WTC11 (cell line): ENCODE data around the gene ATP2A3. TPM values are rescaled to one million over a fixed set of nuclear protein-coding genes. Genes with fewer than 3 reads are reported as not detected.
A peak's percentile ranks its signal among the peaks of the same experiment; 100 is the strongest.

Experiments used
- ATAC-seq: fragments of 200-7000 bp; cut with Tn5 transposase; 2 replicates; pipeline ENCODE4 v1.10.0; 2021; ENCODE audit warnings: mild to moderate bottlenecking, moderate library complexity
- CTCF ChIA-PET: fragments of 300-600 bp; sonication (Branson Sonifier 250); formaldehyde crosslinking; loops from one replicate; lab custom pipeline; 2021; ENCODE audit warnings: antibody characterized with exemption; lab: Charles Lee
- POLR2A ChIA-PET: fragments of 350-600 bp; sonication (Branson Sonifier 250); formaldehyde crosslinking; loops from one replicate; lab custom pipeline; 2021; ENCODE audit warnings: antibody characterized with exemption; lab: Charles Lee
- DNase-seq: peaks from one replicate; pipeline ENCODE4 v3.0.0; 2021; ENCODE audit warnings: low spot score
- H3K27ac Mint-ChIP-seq: 2 replicates; pipeline ENCODE4 v1.8.0; 2021; ENCODE audit warnings: mixed read lengths
- H3K27me3 Mint-ChIP-seq: 2 replicates; pipeline ENCODE4 v1.8.0; 2021; ENCODE audit warnings: low read depth, mild to moderate bottlenecking, moderate library complexity, mixed read lengths
- H3K36me3 Mint-ChIP-seq: 2 replicates; pipeline ENCODE4 v1.8.0; 2021; ENCODE audit warnings: mixed read lengths
- H3K4me1 Mint-ChIP-seq: 2 replicates; pipeline ENCODE4 v1.8.0; 2022; ENCODE audit warnings: mixed read lengths
- H3K4me3 Mint-ChIP-seq: 2 replicates; pipeline ENCODE4 v1.8.0; 2021; ENCODE audit warnings: mild to moderate bottlenecking, moderate library complexity, mixed read lengths
- H3K9me3 Mint-ChIP-seq: 2 replicates; pipeline ENCODE4 v1.8.0; 2021; ENCODE audit warnings: mixed read lengths
- E2F1 ChIP-seq: sonication (generic); formaldehyde crosslinking; IDR thresholded peaks from 2 replicates; pipeline ENCODE4 v1.8.0; 2022; ENCODE audit warnings: mild to moderate bottlenecking, missing genetic modification reagents
- E2F4 ChIP-seq: sonication (generic); formaldehyde crosslinking; IDR thresholded peaks from 2 replicates; pipeline ENCODE4 v1.8.1; 2022; ENCODE audit warnings: low read depth, mild to moderate bottlenecking, moderate library complexity, missing genetic modification reagents, borderline replicate concordance
- ESRRA ChIP-seq: sonication (generic); formaldehyde crosslinking; IDR thresholded peaks from 2 replicates; pipeline ENCODE4 v1.8.1; 2022; ENCODE audit warnings: mild to moderate bottlenecking, missing genetic modification reagents, borderline replicate concordance
- ETV6 ChIP-seq: sonication (generic); formaldehyde crosslinking; IDR thresholded peaks from 2 replicates; pipeline ENCODE4 v1.8.1; 2022; ENCODE audit warnings: mild to moderate bottlenecking, missing genetic modification reagents
- GTF2I ChIP-seq: fragments of 250-450 bp; sonication (Bioruptor Pico); conservative IDR thresholded peaks from 2 replicates; pipeline ENCODE4 v1.4.0; 2021; ENCODE audit warnings: mild to moderate bottlenecking
- IRF1 ChIP-seq: sonication (generic); formaldehyde crosslinking; IDR thresholded peaks from 2 replicates; pipeline ENCODE4 v1.8.0; 2023; ENCODE audit warnings: missing genetic modification reagents
- JUN ChIP-seq: sonication (generic); formaldehyde crosslinking; IDR thresholded peaks from 2 replicates; pipeline ENCODE4 v1.8.0; 2023; ENCODE audit warnings: mild to moderate bottlenecking, missing genetic modification reagents
- NFYB ChIP-seq: sonication (generic); formaldehyde crosslinking; conservative IDR thresholded peaks from 2 replicates; pipeline ENCODE4 v1.8.0; 2022; ENCODE audit warnings: low read depth, missing genetic modification reagents
- ZMAT4 ChIP-seq: fragments of 250-450 bp; sonication (Bioruptor Pico); IDR thresholded peaks from 2 replicates; pipeline ENCODE4 v1.9.0; 2021; ENCODE audit warnings: mild to moderate bottlenecking
- ZNF396 ChIP-seq: fragments of 250-450 bp; sonication (Bioruptor Pico); IDR thresholded peaks from 2 replicates; pipeline ENCODE4 v1.8.0; 2021; ENCODE audit warnings: mild to moderate bottlenecking, moderate library complexity, borderline replicate concordance
- ZNF671 ChIP-seq: fragments of 250-450 bp; sonication (Bioruptor Pico); IDR thresholded peaks from 2 replicates; pipeline ENCODE4 v1.8.0; 2021; ENCODE audit warnings: mild to moderate bottlenecking
- total RNA-seq: library from RNA; stranded (reverse); gene quantifications from 3 replicates; pipeline ENCODE4 v1.2.3, GENCODE V29; 2021
- TF ChIP-seq, protein P1 (sequence below): sonication (generic); formaldehyde crosslinking; IDR thresholded peaks from 2 replicates; pipeline ENCODE4 v1.8.1; 2023; ENCODE audit warnings: mild to moderate bottlenecking, missing genetic modification reagents
- TF ChIP-seq, protein P2 (sequence below): fragments of 250-450 bp; sonication (Bioruptor Pico); IDR thresholded peaks from 2 replicates; pipeline ENCODE4 v1.9.0; 2021; ENCODE audit warnings: mild to moderate bottlenecking, borderline replicate concordance
- TF ChIP-seq, protein P3 (sequence below): fragments of 250-450 bp; sonication (Bioruptor Pico); conservative IDR thresholded peaks from 2 replicates; pipeline ENCODE4 v1.9.0; 2021; ENCODE audit warnings: mild to moderate bottlenecking
- TF ChIP-seq, protein P4 (sequence below): sonication (generic); formaldehyde crosslinking; IDR thresholded peaks from 2 replicates; pipeline ENCODE4 v1.8.1; 2023; ENCODE audit warnings: mild to moderate bottlenecking, missing genetic modification reagents, moderate library complexity
- TF ChIP-seq, protein P5 (sequence below): sonication (generic); formaldehyde crosslinking; conservative IDR thresholded peaks from 2 replicates; pipeline ENCODE4 v1.8.1; 2023; ENCODE audit warnings: mild to moderate bottlenecking, low read depth, missing genetic modification reagents, moderate library complexity

ATP2A3 gene
- total RNA-seq, 1 experiment from 2014 or later, result 37.8 TPM

GRCh38 chr17:3940965-3941698 lies 23.1 kb downstream of the ATP2A3 start:
- POLR2A ChIA-PET, result no interaction called here
- peaks cover 6% of the 10 kb centered on the region for H3K4me1 Mint-ChIP-seq
- peak overlapping the region; percentile 68 for H3K27ac Mint-ChIP-seq
- H3K9me3 Mint-ChIP-seq, result no peaks in the 10 kb centered on the region
- TF ChIP-seq, protein P1, sequence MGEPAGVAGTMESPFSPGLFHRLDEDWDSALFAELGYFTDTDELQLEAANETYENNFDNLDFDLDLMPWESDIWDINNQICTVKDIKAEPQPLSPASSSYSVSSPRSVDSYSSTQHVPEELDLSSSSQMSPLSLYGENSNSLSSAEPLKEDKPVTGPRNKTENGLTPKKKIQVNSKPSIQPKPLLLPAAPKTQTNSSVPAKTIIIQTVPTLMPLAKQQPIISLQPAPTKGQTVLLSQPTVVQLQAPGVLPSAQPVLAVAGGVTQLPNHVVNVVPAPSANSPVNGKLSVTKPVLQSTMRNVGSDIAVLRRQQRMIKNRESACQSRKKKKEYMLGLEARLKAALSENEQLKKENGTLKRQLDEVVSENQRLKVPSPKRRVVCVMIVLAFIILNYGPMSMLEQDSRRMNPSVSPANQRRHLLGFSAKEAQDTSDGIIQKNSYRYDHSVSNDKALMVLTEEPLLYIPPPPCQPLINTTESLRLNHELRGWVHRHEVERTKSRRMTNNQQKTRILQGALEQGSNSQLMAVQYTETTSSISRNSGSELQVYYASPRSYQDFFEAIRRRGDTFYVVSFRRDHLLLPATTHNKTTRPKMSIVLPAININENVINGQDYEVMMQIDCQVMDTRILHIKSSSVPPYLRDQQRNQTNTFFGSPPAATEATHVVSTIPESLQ (CRISPR knock-in tag), result no peak
- TF ChIP-seq E2F4 (CRISPR knock-in tag), result no peak
- TF ChIP-seq ZNF671 (CRISPR knock-in tag), result no peak
- TF ChIP-seq, all 79 proteins: peak for 0
- DNase-seq, result no peak
- CTCF ChIA-PET, result no interaction called here
- ATAC-seq, result no peak
- no peak overlapping the region for H3K4me3 Mint-ChIP-seq
- no peaks in the 10 kb centered on the region for H3K27me3 Mint-ChIP-seq
- H3K36me3 Mint-ChIP-seq, result peaks cover 22% of the 10 kb centered on the region

DNA sequence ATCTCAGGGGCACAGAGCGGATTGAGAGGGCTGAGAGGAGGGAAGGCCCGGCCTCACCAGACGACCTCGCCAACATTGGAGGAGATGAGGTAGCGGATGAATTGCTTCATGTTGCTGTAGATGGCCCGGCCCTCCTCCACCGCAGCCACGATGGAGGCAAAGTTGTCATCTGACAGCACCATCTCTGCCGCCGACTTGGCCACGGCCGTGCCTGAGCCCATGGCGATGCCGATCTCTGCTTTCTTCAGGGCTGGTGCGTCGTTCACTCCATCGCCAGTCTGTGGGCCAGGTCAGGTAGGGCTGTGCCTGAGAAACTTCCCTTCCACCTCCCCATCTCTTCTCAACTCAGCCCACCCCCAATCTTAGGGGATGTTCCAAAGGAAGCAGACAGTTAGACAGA lies 26.9 kb downstream of the ATP2A3 start:
- CTCF ChIA-PET, result no interaction called here
- no peak overlapping the region for H3K27ac Mint-ChIP-seq
- TF ChIP-seq, protein P2, sequence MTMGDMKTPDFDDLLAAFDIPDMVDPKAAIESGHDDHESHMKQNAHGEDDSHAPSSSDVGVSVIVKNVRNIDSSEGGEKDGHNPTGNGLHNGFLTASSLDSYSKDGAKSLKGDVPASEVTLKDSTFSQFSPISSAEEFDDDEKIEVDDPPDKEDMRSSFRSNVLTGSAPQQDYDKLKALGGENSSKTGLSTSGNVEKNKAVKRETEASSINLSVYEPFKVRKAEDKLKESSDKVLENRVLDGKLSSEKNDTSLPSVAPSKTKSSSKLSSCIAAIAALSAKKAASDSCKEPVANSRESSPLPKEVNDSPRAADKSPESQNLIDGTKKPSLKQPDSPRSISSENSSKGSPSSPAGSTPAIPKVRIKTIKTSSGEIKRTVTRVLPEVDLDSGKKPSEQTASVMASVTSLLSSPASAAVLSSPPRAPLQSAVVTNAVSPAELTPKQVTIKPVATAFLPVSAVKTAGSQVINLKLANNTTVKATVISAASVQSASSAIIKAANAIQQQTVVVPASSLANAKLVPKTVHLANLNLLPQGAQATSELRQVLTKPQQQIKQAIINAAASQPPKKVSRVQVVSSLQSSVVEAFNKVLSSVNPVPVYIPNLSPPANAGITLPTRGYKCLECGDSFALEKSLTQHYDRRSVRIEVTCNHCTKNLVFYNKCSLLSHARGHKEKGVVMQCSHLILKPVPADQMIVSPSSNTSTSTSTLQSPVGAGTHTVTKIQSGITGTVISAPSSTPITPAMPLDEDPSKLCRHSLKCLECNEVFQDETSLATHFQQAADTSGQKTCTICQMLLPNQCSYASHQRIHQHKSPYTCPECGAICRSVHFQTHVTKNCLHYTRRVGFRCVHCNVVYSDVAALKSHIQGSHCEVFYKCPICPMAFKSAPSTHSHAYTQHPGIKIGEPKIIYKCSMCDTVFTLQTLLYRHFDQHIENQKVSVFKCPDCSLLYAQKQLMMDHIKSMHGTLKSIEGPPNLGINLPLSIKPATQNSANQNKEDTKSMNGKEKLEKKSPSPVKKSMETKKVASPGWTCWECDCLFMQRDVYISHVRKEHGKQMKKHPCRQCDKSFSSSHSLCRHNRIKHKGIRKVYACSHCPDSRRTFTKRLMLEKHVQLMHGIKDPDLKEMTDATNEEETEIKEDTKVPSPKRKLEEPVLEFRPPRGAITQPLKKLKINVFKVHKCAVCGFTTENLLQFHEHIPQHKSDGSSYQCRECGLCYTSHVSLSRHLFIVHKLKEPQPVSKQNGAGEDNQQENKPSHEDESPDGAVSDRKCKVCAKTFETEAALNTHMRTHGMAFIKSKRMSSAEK, result no peak
- TF ChIP-seq ZNF396, result no peak
- TF ChIP-seq, protein P3, sequence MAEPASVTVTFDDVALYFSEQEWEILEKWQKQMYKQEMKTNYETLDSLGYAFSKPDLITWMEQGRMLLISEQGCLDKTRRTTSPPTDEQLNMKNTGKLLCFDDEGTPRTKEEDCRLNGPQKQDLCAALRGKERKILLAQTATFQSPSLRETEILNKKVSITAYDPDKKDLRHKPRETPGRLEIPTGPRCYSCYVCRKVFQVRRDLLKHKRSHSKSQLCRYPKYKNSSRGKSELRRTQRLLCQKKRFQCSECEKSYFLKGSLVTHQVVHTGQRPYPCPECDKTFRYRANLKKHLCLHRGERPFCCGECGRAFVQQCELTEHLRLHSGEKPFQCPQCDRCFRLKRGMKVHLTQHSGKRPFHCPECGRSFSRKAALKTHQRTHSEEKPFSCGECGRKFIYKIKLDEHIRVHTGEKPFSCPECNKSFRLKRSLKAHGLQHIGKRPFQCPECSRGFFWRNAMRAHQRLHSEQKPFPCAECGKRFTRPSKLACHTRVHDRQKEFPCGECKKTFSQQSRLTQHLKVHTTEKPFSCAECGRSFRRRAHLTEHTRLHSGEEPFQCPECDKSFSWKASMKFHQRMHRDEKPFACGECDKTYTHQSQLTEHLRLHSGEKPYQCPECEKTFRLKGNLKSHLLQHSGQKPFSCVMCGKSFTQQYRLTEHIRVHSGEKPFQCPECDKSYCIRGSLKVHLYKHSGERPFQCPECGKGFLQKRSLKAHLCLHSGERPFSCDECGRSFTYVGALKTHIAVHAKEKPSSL (CRISPR knock-in tag), result no peak
- TF ChIP-seq, protein P4, sequence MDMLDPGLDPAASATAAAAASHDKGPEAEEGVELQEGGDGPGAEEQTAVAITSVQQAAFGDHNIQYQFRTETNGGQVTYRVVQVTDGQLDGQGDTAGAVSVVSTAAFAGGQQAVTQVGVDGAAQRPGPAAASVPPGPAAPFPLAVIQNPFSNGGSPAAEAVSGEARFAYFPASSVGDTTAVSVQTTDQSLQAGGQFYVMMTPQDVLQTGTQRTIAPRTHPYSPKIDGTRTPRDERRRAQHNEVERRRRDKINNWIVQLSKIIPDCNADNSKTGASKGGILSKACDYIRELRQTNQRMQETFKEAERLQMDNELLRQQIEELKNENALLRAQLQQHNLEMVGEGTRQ (CRISPR knock-in tag), result no peak
- no peak for TF ChIP-seq ZMAT4 (CRISPR knock-in tag)
- no peak for TF ChIP-seq JUN
- no peak for TF ChIP-seq NFYB
- no peak for TF ChIP-seq ETV6
- no peak for TF ChIP-seq E2F1 (CRISPR knock-in tag)
- no peak for TF ChIP-seq IRF1
- TF ChIP-seq, protein P5, sequence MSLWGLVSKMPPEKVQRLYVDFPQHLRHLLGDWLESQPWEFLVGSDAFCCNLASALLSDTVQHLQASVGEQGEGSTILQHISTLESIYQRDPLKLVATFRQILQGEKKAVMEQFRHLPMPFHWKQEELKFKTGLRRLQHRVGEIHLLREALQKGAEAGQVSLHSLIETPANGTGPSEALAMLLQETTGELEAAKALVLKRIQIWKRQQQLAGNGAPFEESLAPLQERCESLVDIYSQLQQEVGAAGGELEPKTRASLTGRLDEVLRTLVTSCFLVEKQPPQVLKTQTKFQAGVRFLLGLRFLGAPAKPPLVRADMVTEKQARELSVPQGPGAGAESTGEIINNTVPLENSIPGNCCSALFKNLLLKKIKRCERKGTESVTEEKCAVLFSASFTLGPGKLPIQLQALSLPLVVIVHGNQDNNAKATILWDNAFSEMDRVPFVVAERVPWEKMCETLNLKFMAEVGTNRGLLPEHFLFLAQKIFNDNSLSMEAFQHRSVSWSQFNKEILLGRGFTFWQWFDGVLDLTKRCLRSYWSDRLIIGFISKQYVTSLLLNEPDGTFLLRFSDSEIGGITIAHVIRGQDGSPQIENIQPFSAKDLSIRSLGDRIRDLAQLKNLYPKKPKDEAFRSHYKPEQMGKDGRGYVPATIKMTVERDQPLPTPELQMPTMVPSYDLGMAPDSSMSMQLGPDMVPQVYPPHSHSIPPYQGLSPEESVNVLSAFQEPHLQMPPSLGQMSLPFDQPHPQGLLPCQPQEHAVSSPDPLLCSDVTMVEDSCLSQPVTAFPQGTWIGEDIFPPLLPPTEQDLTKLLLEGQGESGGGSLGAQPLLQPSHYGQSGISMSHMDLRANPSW, result no peak
- no peak for TF ChIP-seq GTF2I (CRISPR knock-in tag)
- TF ChIP-seq ESRRA (CRISPR knock-in tag), result no peak

More for the DNA sequence above, 26.9 kb downstream of the ATP2A3 start:
- Mint-ChIP-seq H3K4me3 (no peak overlapping the region), H3K36me3 (peaks cover 25% of the 10 kb centered on the region), H3K27me3 (no peaks in the 10 kb centered on the region), H3K4me1 (no peaks in the 10 kb centered on the region), H3K9me3 (no peaks in the 10 kb centered on the region)
- POLR2A ChIA-PET, result no interaction called here
- ATAC-seq (no peak), DNase-seq (no peak)
